SK-MEL-5 (cell line): ENCODE measurements around the gene SRP9. TPM values are rescaled to one million over a fixed set of nuclear protein-coding genes. Genes with fewer than 3 reads are reported as not detected.
A peak's percentile ranks its signal among the peaks of the same experiment; 100 is the strongest.
"Not testable (repeated sequence)": the region's sequence is repeated elsewhere in the genome, so short reads cannot be mapped to it uniquely, and the experiment has no call there.

Source experiments
- DNase-seq: peaks from one replicate; pipeline ENCODE4 v3.0.0-alpha.2; 2016; ENCODE audit warnings: low read depth, low spot score
- in situ Hi-C: cut with HindIII; loops from 2 replicates; pipeline ENCODE4 v1.10.0; 2016; ENCODE audit warnings: low sequenced_read_pairs, high pct_unique_total_duplicates, low pct_unique_long_range_greater_than_20kb
- total RNA-seq: library from RNA; depleted of rRNA; stranded (reverse); fragments of >200 nt; shearing (Covaris generic); gene quantifications from 2 replicates; pipeline ENCODE4 v1.2.3, GENCODE V29; 2014

The SRP9 gene
- total RNA-seq, 1 experiment from 2014 or later = 258 TPM

- DNase-seq = no peak
- in situ Hi-C loops = no loop called here
These were observed 28.6 kb downstream of the SRP9 start for GRCh38 chr1:225806249-225806648.

GRCh38 chr1:225806736-225807135, 29.1 kb downstream of the SRP9 start:
- DNase-seq, in situ Hi-C loops: not testable (repeated sequence)

- no peak for DNase-seq
- in situ Hi-C loops = no loop called here
These were observed 30.5 kb downstream of the SRP9 start for GRCh38 chr1:225808136-225808535.

- in situ Hi-C loops = no loop called here
- peak; percentile 90 for DNase-seq
These were observed 32.4 kb downstream of the SRP9 start, which contains the start of gene EPHX1 for GRCh38 chr1:225809842-225810578. Gene EPHX1 (plus strand): TSS chr1:225810124. CDS start chr1:225828730, 18,606 bp downstream.

- DNase-seq, in situ Hi-C loops: not testable (repeated sequence)
These were observed 33.2 kb downstream of the SRP9 start for GRCh38 chr1:225810579-225811538.

- in situ Hi-C loops = no loop called here
- DNase-seq = peak; percentile 50
These were observed 34.2 kb downstream of the SRP9 start for GRCh38 chr1:225811622-225812487.

GRCh38 chr1:225812488-225813213, 35.0 kb downstream of the SRP9 start:
- no peak for DNase-seq
- in situ Hi-C loops = no loop called here

GRCh38 chr1:225813214-225813964, 35.8 kb downstream of the SRP9 start:
- DNase-seq = peak; percentile 45
- in situ Hi-C loops = no loop called here

GRCh38 chr1:225814381-225814780, 36.8 kb downstream of the SRP9 start:
- in situ Hi-C loops = no loop called here
- no peak for DNase-seq

- DNase-seq, in situ Hi-C loops: not testable (repeated sequence)
These were observed 37.5 kb downstream of the SRP9 start for GRCh38 chr1:225815090-225815489.

GRCh38 chr1:225815526-225816178, 38.0 kb downstream of the SRP9 start:
- DNase-seq = no peak
- in situ Hi-C loops = no loop called here

GRCh38 chr1:225816643-225817538, 39.3 kb downstream of the SRP9 start:
- in situ Hi-C loops = no loop called here
- DNase-seq = no peak

GRCh38 chr1:225817611-225818061, 40.0 kb downstream of the SRP9 start:
- in situ Hi-C loops = no loop called here
- DNase-seq = peak; percentile 33

GRCh38 chr1:225818229-225818628, 40.6 kb downstream of the SRP9 start:
- in situ Hi-C loops = no loop called here
- DNase-seq = no peak
